DMS79 (cell line): ENCODE data around the gene PLA1A.
A peak's percentile ranks its signal among the peaks of the same experiment; 100 is the strongest.
"Not testable (repeated sequence)": the region's sequence is repeated elsewhere in the genome, so short reads cannot be mapped to it uniquely, and the experiment has no call there.

Source experiments
- DNase-seq: peaks from one replicate; lab custom pipeline; 2025; lab: John Stamatoyannopoulos, UW

Gene PLA1A

DNA sequence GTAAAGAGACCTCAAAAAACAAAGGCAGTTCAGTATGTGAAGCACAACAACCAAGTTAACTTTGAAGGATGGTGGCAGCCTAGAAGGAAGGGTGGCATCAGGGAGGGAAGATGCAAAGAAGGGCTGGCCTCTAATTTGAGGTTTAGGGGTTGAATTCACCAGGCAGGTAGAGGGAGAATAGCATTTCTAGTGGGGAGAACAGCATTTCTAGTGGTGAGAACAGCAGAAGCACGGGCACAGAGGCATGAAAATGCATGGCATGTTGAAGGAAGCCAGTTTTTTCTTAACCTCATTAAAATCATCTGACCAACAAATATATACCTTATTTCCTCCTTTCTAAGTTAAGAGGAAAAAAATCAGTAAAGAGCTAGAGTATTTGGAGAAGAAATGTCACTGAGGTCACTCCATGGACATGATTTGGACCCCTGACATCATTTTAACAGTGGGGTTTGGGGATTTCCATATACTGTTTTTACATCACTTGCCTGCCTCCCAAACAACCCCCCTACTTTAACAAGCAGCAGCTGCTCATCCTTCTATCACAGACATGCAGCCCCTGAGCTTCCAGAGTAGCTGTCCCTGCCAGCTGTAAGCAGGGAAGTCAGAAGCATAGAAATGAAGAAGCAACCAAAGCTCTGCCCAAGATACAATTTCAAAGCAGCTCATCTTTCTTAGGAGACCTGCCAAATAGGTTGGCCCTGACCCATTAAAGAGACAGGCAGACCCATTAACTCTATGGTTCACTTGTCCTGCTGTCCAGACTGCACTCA, 65.1 kb downstream of the PLA1A start:
- DNase-seq: no peak

DNA sequence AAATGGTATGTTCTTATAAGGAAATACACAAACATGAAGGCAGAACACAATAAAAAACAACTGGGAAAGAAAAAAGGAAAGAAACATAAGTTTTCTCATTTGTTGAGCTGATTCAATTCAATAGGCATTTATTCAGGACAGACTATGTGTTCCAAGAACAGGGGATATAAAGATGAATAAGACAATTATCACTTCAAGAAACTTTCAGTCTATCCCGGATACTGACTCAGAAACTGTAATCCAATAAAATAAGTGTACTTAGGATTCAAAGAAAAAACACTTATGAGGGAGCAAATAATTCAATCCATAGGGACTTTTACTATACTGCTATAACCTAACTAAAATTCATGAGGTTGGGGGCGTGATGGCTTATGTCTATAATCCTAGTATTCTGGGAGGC, 66.2 kb downstream of the PLA1A start:
- DNase-seq: no peak

DNA sequence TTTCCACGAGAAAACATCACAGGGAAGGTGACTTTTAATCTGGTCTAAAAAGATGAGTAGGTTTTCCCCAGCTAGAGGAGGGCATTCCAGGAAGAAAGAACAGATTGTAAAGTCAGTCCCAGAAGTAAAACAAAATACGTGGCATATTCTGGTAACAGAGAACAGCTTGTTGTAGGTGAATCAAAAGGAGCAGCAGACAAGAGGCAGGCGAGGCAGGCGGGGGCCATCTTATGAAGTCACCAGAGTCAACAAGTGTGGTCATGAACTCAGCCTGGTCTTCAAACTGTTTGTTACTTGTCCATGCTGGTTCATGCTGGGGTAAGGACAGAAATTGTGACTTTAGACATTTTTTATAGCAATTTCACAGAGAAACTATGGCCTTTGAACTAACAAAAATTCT, 66.7 kb downstream of the PLA1A start:
- no peak for DNase-seq

DNA sequence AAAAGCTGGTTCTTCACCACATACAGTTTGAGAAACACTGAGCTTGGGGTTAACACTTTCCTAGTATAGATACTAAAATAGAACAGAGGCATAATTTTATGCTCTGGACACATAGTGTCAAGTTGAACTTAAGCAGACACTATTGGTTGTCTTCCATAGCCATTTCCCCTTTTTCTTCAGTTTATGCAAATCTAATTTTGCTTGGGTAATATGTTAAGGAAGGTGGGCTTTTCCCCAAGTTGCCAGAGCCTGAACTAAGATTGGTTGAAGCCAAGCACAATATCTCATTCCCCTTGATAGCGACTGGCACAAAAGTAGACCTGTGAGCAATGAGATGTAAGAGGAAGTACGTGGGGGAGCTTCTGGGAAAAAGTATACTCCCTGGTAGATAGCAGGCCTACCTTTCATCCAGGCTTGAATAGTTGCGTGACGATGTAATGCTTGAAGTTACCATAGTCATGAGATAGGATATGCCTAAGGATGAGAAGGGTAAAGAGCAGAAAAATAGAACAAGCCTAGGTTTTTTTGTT, 67.2 kb downstream of the PLA1A start:
- no peak for DNase-seq

DNA sequence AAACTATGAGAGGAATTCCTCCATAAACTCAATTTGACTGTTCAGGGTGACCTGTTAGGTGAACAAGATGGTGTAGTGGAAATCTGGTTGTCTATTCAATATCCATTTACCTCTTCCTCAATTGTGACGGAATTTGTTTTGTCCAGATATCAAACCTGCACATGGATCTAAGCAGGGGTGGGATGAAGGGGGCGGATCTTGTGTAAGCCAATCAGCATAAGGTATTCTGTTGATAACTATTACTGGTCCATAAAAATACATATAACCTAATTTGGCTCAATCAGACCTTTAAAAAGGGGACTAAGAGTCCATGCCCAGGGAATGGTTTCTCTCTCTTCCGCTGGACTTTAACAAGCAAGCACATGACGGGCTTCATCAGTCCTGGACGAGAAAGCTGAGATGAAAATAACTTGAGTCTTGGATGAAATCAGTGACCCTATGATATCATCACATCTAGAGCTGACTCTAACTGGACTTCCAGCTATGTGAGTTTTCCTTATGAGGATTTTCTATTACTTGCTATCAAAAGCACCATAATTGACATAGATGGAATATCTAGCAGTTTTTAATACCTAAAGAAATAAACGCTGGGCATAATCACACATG, 68.4 kb downstream of the PLA1A start:
- no peak for DNase-seq

DNA sequence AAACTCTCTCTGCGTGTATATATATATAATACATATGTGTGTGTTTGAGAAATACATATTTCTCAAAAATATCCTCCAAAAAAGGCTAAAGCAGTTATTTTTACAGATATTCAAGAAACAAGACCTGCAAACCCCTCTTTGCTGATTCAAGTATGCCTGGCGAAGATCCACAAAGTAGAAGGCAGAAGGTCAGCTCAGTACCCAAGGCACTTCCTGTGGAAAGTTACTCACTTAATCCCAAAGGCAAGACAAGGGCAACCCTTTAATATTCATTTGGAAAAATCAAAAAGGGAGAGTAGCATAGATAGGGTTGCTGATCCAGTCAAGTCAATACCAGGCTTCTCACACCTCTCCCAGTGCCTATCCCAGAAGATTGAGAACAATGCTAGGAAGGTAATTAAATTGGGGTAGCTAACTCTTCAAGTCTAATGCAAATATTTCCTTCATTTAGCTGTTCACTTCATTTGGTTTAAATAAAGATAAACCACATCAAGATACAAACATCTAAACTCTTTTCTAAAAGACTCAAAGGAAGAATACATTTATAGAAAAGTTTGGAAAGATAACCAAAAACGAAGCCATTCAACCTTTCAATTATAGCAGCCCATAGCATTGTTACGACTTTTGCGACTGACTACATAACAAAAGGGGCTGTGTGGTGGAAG, 72.4 kb downstream of the PLA1A start:
- no peak for DNase-seq

DNA sequence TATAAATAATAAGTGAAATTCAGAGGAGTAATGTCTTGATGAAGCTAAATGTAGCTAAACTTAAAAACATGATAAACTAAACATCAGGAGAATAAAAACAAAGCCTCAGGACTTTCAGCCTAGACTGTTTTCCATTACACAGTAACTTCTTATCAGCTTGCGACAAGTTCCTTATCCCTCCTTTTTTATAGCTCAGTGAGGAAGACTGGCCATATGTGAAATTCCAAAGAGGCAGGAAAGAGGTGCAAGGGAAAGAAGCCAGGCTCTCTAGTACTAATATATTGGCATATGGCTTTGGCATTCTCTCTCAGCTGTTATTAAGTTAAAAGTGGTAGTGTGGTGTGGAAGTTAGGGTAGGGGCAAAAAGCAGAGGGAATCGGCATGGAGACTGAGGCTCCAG, 75.1 kb downstream of the PLA1A start:
- DNase-seq: no peak

DNA sequence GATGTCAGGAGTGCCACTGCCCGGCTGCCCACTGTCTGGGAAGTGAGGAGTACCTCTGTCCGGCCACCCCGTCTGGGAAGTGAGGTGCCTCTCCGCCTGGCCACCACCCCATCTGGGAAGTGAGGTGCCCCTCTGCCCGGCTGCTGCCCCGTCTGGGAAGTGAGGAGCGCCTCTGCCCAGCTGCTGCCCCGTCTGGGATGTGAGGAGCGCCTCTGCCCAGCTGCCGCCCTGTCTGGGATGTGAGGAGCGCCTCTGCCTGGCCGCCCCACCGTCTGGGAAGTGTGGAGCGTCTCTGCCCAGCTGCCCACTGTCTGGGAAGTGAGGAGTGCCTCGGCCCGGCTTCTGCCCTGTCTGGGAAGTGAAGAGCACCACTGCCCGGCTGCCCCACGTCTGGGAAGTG, 76.2 kb downstream of the PLA1A start:
- DNase-seq: no peak

DNA sequence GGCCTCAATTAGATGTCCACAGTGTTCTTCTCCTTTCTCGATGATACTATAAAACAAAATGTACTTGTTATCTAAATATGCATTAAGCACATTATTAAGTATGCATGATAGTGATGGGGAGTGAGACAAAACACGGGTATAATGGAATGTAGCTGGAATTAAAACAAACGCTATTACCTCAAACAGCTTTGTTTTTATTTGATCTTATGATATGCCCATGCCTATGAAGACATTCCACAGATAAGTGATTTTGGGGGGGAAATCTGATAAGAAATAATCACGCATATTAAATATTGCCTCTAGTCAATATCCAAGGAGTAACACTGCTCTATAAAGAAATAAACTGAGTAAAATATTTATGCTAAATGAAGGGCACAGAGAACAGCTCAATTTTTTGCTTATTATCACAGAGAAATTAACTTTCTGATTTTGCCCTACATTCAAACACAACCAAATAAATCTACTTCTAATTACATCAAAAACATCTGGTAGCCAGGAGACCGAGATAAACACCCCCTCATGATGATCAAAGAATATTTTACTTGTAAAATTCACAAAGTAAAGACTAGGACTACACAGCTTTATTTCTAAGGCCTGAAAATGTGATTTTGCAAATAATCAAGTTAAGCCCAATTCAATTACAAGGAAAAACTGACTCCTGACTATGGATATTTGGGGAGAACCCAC, 77.6 kb downstream of the PLA1A start:
- DNase-seq: no peak

DNA sequence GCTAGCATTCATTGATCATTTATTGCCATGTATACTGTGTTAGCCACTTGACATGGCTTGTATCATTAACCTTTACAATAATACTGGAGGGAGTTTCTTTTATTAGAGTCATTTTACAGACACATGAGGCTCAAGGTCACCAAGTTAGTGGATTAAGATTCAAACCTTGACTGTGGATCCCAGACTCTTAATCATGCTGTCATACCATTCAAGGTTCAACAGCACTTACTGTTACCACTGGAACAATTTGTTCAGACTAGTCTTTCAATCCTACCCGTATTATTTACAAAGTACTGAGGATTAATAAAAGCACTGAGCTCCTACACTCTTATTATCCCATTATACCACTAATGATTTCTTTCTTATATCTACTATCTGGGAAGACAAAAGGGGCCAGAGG, 78.3 kb downstream of the PLA1A start:
- DNase-seq: no peak

DNA sequence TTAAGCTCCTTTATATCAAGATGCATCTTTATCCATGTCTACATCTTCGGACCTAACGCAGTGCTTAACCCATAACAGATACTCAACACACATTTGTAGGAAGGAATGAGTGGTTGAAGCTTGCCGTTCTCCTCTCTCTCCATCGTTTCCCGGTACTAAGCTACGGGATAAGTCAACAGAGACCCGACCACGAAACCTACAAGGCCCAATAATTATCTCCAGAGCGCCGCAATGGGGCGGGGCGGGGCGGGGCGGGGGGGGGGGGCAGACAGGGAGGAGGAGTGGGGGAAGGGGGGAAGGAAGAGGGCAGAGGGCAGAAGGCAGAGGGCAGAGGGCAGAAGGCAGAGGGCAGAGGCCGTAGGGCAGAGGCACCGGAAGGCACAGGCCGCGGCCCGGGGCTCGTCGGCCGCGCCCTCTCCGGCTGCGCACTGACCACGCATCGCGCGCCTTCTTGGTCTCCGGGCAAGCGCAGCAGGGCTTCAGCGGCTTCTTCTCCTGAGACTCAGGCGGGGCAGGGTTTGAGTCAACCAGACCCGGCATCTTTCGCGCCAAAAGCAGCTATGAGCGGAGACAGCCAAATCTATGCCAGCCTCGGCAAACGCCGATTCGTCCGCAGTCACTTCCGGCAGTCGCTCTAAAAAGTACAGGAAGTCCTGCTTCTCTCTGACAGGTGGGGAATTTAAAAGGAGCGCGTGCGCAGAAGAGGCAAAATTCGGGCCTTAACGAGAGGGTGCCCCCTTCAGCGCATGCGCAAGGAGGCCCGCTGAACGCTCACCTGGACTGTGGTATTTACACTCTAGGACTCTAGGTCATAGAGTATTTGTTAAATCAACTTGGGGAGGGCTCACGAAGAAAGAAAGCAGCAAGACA, 79.3 kb downstream of the PLA1A start, which contains the start of gene COX17:
COX17 (minus strand) TSS at position 636 of the 870 bp plus-strand sequence; CDS start at position 540, 96 bp downstream.
- DNase-seq: peak; percentile 99

DNA sequence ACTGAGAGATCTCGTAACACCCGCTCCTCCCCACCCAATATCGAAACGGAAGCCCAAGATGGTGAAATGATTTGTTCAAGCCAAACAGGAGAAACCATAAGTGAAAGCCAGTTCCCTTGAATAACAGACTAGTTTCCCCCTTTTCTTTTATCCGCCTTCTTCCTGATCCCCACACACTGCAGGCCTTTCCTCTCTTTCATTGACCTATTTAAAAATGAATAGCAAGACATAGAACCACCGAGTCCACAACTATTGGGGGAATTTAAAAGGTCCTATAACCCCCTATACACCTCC, 79.9 kb downstream of the PLA1A start:
- DNase-seq: no peak

DNA sequence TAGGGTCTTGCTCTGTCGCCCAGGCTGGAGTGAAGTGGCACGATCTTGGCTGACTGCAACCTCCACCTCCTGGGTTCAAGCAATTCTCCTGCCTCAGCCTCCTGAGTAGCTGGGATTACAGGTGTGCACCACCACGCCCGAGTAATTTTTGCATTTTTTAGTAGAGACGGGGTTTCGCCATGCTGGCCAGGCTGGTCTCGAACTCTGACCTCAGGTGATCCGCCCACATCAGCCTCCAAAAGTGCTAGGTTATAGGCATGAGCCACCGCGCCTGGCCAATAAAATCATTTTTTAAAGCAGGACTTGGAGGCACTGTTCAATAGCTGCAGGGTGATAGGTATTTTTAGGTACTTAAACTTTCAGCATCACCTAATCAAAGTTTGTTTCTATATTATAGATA, 80.5 kb downstream of the PLA1A start:
- not testable (repeated sequence) for DNase-seq
